ENCODE measurements around the gene RILPL2.
"Not testable (repeated sequence)": the region's sequence is repeated elsewhere in the genome, so short reads cannot be mapped to it uniquely, and the experiment has no call there.

The RILPL2 gene

GRCh38 chr12:123449856-123450255 lies 13.4 kb upstream of the RILPL2 start:
- DNase-seq (ENCODE audit: low read depth) = no peak

- DNase-seq (ENCODE audit: low read depth) = no peak
Measured at GRCh38 chr12:123449249-123449733, 12.8 kb upstream of the RILPL2 start.

GRCh38 chr12:123446333-123446713 lies 9.8 kb upstream of the RILPL2 start:
- no peak for DNase-seq (ENCODE audit: low read depth)

- DNase-seq (ENCODE audit: low read depth) = no peak
Measured at GRCh38 chr12:123445388-123446332, 9.2 kb upstream of the RILPL2 start.

- DNase-seq (ENCODE audit: low read depth) = no peak
Measured at GRCh38 chr12:123444092-123445026, 7.9 kb upstream of the RILPL2 start.

GRCh38 chr12:123442774-123443173 lies 6.3 kb upstream of the RILPL2 start:
- DNase-seq (ENCODE audit: low read depth) = no peak

- DNase-seq (ENCODE audit: low read depth) = no peak
Measured at GRCh38 chr12:123441523-123442164, 5.2 kb upstream of the RILPL2 start.

- no peak for DNase-seq (ENCODE audit: low read depth)
Measured at GRCh38 chr12:123435636-123436016, 858 bp downstream of the RILPL2 start.

GRCh38 chr12:123433615-123434014 lies 2.9 kb downstream of the RILPL2 start:
- no peak for DNase-seq (ENCODE audit: low read depth)

- not testable (repeated sequence) for DNase-seq (ENCODE audit: low read depth)
Measured at GRCh38 chr12:123431951-123432817, 4.3 kb downstream of the RILPL2 start.

- not testable (repeated sequence) for DNase-seq (ENCODE audit: low read depth)
Measured at GRCh38 chr12:123429101-123429500, 7.4 kb downstream of the RILPL2 start.

- DNase-seq (ENCODE audit: low read depth) = no peak
Measured at GRCh38 chr12:123428591-123428990, 7.9 kb downstream of the RILPL2 start.

GRCh38 chr12:123427036-123427769 lies 9.3 kb downstream of the RILPL2 start:
- DNase-seq (ENCODE audit: low read depth) = no peak

GRCh38 chr12:123421314-123421713 lies 15.2 kb downstream of the RILPL2 start:
- DNase-seq (ENCODE audit: low read depth) = no peak

GRCh38 chr12:123410041-123410412 lies 26.5 kb downstream of the RILPL2 start:
- DNase-seq (ENCODE audit: low read depth) = no peak

GRCh38 chr12:123409284-123410040 lies 27.0 kb downstream of the RILPL2 start:
- DNase-seq (ENCODE audit: low read depth) = not testable (repeated sequence)

GRCh38 chr12:123408619-123409018 lies 27.9 kb downstream of the RILPL2 start:
- not testable (repeated sequence) for DNase-seq (ENCODE audit: low read depth)

- DNase-seq (ENCODE audit: low read depth) = not testable (repeated sequence)
Measured at GRCh38 chr12:123407934-123408333, 28.6 kb downstream of the RILPL2 start.

- not testable (repeated sequence) for DNase-seq (ENCODE audit: low read depth)
Measured at GRCh38 chr12:123407269-123407668, 29.2 kb downstream of the RILPL2 start.

GRCh38 chr12:123404581-123404980 lies 31.9 kb downstream of the RILPL2 start:
- DNase-seq (ENCODE audit: low read depth) = no peak

Data from stimulated activated CD8-positive, alpha-beta memory T cell treated with anti-CD3 and anti-CD28 coated beads, Interleukin-12 subunit alpha, Interleukin-12 subunit beta, amount 100 ng/mL, for 1 hour (primary cell).